ENCODE results near the gene PCED1B.
"Not testable (repeated sequence)": the region's sequence is repeated elsewhere in the genome, so short reads cannot be mapped to it uniquely, and the experiment has no call there.

PCED1B gene

DNA sequence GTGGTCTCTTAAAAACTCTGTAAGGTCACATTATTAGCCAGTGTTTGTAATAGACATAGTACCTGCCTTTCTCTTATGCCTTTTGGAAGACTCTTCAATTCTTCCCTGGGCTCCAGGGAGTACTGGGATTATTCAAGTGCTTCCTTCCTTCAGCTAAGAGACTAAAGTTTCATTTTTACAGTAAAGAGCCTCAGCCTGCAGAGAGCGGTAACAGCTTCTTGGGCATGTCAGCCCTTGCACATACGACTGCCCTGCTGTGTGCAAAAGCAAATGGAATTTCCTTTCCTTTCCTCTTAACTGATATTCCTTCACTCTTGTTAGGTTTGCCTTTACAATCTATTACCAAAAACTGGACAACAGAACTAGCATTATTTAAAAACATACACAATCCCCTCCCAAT lies 33.3 kb downstream of the PCED1B start:
- DNase-seq (ENCODE audit: extremely low spot score, insufficient read length, low read depth) (no peak), FAIRE-seq (no peak)

DNA sequence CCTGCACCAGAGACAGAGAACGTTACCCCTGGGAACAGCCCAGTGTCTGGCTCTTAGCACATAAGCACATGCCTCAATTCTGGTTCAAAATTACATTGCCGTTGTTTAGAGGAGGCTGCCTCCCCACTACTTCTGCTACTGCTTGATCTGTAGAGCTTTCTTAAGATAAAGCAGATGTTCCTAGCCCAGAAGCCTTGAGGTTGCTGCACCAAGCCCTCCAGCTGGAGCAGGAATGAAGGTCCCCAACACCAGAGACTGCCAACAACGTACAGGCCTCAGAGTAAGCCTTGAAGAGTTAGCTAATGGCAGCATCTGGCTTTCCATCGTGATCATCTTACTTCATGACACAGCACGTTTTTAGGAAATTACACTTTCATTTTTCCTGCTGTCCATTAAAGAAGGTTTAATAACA lies 35.1 kb downstream of the PCED1B start:
- DNase-seq (ENCODE audit: extremely low spot score, insufficient read length, low read depth) (no peak), FAIRE-seq (no peak)

DNA sequence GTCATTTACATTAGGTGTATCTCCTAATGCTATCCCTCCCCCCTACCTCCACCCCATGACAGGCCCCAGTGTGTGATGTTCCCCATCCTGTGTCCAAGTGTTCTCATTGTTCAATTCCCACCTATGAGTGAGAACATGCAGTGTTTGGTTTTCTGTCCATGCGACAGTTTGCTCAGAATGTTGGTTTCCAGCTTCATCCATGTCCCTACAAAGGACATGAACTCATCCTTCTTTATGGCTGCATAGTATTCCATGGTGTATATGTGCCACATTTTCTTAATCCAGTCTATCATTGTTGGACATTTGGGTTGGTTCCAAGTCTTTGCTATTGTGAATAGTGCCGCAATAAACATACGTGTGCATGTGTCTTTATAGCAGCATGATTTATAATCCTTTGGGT lies 37.9 kb downstream of the PCED1B start:
- not testable (repeated sequence) for DNase-seq (ENCODE audit: extremely low spot score, insufficient read length, low read depth); FAIRE-seq

DNA sequence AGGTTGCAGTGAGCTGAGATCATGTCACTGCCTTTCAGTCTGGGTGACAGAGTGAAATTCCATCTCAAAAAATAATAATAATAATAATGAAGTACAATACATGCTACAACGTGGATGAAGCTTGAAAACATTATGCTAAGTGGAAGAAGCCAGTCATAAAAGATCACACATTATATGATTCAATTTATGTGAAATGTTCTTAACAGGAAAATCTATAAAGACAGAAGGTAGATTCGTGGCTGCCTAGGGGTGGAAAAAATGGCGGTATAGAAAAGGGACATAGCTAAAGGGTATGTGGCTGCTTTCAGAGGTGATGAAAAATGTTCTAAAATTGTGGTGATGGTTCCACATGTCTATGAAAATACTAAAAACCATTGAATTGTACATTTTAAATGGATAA lies 41.3 kb downstream of the PCED1B start:
- DNase-seq (ENCODE audit: extremely low spot score, insufficient read length, low read depth) (no peak), FAIRE-seq (no peak)

DNA sequence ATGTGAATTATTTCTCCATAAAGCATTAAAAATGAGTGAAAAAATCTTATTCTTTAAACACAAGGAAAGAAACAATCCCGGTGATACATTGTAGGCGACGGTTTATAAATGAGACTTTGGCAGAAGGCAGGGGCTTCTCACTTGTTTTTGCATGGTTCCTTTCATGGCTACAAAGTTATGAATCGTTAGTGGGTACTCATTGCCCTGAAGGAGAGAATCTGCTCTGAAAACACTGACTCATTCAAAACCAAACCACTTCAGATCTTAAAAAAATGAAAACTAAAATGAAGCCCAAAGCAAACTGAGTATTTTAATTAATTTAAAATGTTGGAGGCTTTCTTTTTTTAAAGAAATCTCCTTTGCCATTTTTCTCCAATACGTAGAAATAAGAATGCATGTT lies 41.7 kb downstream of the PCED1B start:
- DNase-seq (ENCODE audit: extremely low spot score, insufficient read length, low read depth), result no peak
- FAIRE-seq, result no peak

DNA sequence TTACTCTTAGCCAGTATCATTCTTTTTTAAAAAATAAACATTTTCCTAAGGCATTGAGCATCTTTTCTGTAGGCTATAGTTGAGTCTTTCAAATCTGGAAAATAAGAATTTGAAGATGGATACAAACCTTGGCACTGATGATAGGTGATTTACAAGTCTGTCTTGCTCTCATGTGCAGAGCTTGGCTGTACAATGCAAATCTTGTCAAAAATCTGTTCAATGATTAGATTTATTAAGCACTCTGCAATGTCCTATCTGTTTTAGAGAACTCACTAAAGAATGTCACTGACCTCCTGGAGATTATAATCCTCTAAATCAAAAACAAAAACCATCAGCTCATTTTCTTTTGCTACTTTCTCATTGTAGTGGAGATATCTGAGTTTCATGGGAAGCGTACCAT lies 43.2 kb downstream of the PCED1B start:
- DNase-seq (ENCODE audit: extremely low spot score, insufficient read length, low read depth) (no peak), FAIRE-seq (no peak)

DNA sequence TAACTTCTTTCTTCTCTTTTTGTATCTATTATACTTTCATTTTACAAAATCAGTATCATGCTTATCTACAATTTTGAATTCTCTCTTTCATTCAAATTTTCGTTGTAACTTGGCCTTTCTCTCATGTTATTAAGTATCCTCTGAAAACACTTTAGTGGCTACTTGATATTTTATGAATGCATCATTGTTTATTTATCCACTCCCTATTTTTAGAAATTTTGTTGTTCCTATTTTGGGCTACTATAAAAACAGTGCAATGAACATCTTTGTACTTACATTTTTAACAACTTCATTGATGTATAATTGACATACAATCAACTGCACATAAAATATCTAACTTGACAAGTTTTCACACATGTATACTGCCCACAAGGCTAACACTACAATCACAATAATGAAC lies 44.3 kb downstream of the PCED1B start:
- no peak for FAIRE-seq
- no peak for DNase-seq (ENCODE audit: extremely low spot score, insufficient read length, low read depth)

DNA sequence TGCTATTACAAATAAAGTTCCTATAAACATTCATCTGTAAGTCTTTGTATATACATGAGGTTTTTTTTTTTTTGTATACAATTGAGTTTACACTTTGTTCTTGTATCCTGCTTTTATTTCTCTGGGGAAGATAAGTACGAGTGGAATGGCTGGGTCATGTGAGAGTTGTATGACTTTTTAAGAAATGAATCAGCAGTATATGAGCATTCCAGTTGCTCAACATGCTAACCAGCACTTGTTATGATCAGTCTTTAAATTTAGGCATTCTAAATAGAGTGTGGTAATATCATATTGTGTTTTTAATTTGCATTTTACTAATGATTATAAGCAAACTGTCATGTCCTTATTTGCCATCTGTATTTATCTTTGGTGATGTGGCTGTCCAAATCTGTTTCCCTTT lies 45.0 kb downstream of the PCED1B start:
- FAIRE-seq (no peak), DNase-seq (ENCODE audit: extremely low spot score, insufficient read length, low read depth) (no peak)

DNA sequence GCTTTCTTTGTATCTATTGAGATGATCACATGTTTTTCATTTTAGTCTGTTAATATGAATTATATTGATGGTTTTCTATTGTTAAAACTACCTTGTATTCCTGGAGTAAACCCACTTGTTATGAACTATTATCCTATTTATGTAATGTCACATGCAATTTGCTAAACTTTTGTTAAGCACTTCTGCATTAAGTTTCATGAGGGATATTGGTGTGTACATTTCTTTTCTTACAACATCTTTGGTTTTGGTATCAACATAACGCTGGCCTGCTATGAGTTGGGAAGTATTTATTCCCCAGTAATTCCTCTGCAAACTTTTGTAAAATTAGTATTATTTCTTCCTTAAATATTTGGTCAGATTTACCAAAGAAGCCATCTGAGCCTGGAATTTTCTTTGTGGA lies 46.8 kb downstream of the PCED1B start:
- DNase-seq (ENCODE audit: extremely low spot score, insufficient read length, low read depth) (no peak), FAIRE-seq (no peak)

DNA sequence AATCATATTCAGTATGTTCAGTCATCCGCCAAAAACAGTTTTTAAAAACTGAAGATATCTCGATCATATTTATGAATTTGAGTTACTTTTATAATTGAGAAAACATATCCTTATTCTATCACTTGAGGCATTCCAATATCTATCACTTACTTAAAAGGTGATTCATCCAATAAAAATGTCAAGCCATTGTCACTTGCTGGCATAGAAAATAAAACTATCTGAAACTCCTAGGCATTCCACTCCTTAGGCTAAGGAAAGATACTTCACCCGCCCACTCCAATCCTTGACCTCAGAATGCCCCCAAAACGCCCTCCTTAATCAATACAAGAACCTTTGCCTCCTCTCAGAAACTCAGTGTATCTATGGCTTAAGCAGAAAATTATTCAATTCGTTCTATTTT lies 51.6 kb downstream of the PCED1B start:
- FAIRE-seq (no peak), DNase-seq (ENCODE audit: extremely low spot score, insufficient read length, low read depth) (no peak)

DNA sequence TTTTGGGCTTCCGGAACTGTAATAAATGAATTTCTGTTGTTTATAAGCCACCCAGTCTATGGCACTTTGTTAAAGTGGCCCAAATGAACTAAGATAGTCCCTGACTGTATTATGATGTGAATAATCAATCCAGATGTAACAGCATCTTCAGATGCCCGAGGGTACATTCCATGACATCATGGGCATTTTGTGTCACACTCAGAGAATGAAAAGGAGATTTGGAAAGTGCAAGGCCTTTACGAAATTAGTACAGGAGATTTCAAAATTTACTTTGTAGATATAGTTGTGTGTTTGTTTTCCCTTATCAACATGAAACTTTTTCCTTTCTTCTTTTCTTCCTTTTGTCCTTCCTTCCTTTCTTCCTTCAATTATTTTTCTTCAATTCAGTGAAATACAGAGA lies 54.6 kb downstream of the PCED1B start:
- FAIRE-seq (no peak), DNase-seq (ENCODE audit: extremely low spot score, insufficient read length, low read depth) (no peak)

DNA sequence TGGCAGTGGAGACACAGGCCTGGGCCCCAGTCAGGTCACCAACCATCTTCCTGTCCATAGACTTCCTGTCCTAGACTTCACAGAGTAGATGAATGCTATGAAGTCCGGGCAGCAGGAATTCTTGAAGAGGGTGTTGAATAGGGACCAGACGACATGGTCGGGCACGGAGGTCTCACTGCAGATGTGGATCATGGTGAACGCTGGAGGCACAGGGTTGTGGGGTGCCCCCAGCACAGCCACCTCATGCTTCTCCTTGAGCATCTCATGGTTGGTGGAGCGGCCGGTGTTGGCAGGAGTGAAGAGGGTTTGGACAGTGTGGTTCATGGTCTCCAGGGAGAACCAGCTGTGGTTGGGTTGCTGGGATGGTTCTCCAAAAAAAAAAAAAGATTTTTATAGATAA lies 56.2 kb downstream of the PCED1B start:
- no peak for FAIRE-seq
- DNase-seq (ENCODE audit: extremely low spot score, insufficient read length, low read depth), result no peak

DNA sequence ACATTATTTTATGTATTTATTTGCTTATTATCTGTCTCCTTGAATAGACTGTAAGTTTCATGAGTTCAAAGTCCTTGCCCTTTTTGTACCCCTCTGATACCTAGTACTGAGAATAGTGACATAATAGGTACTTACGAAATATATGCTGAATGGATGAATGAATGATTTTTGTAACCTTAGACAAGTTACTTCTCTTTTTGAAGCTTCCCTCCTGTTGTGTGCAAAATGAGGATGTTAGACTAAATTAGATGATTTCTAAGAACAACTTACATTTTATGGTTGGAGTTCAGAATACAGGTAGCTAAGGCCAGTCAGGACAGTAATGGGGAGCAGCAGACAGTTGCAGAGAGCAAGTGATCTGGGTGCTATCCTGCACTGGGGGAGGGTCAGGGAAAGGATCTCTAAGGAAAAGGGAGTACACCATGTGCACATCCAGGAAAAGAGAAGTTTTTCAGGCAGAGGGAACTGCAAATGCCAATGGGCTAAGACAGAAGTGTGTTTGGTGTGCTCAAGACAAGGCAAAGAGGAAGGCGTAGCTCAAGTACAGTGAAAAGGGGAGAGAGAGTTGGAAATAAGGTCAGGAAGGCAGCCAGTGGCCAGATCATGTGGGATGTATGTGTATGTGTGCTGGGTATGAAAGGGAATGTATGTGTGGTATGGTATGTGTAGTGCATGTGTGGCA lies 59.7 kb downstream of the PCED1B start:
- FAIRE-seq, result no peak
- no peak for DNase-seq (ENCODE audit: extremely low spot score, insufficient read length, low read depth)

DNA sequence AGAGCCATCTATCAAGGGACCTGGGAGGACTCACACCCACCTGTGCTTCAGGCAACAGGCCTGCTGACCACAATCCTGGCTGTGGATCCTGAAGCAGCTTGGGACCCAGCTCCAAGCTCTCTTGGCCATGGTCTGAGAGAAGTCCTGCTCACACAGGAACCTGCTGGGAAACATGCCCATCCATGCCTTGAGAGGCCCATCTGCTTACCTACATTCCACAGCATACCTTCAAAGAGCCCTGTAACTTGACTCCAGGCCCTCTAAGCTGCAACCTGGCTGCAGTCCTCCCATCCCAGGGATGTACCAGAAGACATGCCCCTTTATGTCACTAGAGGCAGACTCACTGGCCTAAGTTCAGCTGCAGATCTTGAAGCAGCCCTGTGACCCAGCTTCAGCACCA lies 62.0 kb downstream of the PCED1B start:
- DNase-seq (ENCODE audit: extremely low spot score, insufficient read length, low read depth) (no peak), FAIRE-seq (no peak)

DNA sequence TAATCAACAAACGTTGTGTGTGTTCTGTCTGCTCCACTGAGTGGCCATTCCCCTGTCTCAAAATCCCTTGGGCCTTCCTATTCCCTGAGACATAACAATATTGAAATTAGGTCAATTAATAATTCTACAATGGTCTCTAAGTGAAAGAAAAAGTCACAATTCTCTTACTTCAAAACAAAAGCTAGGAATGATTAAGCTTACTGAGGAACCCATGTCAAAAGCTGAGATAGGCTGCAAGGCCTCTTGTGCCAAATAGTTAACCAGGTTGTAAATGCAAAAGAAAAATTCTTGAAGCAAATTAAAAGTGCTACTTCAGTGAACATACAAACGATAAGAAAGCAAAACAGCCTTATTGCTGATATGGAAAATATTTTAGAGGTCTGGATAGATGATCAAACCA lies 65.3 kb downstream of the PCED1B start:
- FAIRE-seq (no peak), DNase-seq (ENCODE audit: extremely low spot score, insufficient read length, low read depth) (no peak)

DNA sequence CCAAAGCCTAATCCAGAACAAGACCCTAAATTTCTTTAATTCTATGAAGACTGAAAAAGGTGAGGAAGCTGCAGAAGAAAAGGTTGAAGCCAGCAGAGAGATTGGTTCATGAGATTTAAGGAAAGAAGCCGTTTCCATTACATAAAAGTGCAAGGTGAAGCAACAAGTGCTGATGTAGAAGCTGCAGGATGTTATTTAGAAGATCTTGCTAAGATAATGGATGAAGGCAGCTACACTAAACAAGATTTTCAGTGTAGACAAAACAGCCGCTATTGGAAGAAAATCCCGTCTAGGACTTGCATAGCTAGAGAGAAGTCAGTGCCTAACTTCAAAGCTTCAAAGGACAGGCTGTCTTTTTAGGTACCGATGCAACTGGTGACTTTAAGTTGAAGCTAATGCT lies 65.8 kb downstream of the PCED1B start:
- FAIRE-seq, result no peak
- DNase-seq (ENCODE audit: extremely low spot score, insufficient read length, low read depth), result no peak

DNA sequence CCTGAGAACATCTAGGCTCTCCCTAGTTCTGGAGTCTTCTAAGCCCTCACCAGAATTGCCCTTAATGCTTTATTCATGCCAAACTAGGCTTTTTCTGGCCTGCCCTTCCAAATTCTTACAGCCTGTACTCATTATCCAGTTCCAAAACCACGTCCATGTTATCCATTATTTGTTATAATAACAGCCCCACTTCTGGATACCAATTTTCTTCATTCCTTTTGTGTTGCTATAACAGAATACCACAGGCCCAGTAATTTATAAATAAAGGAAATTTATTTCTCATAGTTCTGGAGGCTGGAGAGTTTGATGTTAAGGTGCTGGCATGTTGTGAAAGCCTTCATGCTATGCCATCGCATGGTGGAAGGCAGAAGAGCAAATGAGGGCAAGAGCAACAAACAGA lies 68.3 kb downstream of the PCED1B start:
- DNase-seq (ENCODE audit: extremely low spot score, insufficient read length, low read depth) (no peak), FAIRE-seq (no peak)

DNA sequence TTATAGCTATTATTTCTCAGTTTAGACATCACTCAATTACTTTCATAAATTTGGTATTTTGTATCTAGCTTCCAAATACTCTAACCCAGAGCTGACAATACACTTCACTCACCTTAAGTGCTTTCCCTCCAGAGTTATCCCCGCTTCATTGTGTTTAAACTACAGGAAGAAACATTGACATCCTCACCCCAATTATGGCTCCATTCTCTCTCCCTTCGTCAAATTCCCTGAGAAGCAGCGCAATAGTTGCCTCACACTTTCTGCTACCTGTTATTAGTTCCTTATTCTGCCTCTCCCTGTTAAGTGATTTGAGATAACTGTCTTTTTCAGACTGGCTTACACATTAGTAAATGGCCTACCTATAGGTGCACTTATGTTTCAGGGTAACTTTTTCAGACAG lies 69.7 kb downstream of the PCED1B start:
- FAIRE-seq (no peak), DNase-seq (ENCODE audit: extremely low spot score, insufficient read length, low read depth) (no peak)

DNA sequence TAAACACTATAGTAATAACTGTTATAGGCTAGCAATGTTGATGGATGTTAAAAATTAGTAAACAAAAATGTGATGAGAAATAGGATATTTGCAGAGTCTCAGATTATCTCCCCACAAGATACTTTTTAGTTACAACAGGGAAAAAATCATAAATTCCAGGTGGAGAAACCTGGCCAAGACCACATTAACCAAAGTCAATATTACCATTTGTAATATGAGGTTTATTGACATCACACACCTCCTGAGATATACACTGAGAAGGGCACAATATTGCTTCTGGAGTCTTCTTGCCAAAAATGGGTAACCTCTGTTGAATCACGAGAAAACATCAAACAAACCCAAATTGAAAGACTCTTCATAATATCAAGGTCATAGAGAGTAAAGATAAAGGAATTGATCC lies 72.7 kb downstream of the PCED1B start:
- FAIRE-seq (no peak), DNase-seq (ENCODE audit: extremely low spot score, insufficient read length, low read depth) (no peak)

DNA sequence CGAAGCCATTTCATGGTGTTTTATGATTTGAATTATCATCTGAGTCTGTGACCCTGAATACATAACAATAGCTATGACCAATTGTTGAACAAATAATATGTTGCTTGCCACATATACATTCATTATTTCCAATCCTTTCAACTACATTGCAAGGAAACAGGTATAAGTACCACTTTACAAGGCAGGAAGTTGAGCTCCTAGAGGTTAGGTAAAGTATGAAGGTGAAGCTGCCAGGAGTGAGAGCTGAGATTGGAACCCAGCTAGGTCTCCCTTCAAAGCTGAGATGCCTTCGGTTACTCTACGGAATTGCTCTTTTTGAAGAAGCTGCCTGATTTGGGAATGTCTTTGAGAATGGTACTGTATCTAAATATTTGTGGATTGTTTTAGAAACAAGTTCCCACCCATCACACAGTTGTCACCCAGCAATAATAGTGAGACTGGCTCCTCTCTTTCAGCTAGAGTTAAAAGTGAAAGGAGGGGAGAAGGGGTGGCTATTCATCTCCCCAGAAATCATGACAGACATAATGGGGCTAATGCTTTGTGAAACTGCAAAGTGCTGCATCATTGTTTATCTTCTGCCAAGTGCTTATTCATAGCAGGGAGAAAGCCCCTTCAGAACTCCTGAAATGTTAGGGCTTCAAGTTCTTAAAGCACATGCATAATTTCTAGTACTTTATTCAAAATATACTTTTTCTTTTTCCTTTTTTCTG lies 76.2 kb downstream of the PCED1B start:
- DNase-seq (ENCODE audit: extremely low spot score, insufficient read length, low read depth), result no peak
- no peak for FAIRE-seq

DNA sequence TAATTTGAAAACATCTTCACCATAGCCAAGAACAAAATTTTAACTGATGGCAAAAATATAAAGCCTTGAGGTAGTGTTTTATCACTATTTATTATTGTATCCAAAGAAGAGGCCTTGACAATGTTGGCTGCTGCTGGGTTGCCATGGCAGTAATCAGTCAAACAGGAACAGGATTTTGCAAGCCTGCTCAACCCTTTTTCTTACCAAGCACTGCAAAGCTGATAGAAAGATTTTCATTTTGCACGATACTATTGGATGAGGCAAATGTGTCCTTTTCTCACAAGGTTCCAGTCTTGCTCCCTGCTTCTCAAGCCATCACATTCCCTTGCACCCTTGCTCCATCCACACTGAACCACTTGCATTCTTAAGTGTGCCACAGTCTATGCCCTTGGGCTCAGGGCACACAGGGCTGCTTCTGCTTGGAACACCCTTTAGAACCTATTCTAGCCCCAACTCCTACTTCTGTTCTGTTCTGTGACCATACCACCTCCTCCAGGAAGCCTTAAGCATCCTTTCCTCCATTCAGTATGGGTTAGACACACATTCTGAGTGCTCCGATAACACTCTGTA lies 76.8 kb downstream of the PCED1B start:
- FAIRE-seq, result no peak
- DNase-seq (ENCODE audit: extremely low spot score, insufficient read length, low read depth), result no peak

DNA sequence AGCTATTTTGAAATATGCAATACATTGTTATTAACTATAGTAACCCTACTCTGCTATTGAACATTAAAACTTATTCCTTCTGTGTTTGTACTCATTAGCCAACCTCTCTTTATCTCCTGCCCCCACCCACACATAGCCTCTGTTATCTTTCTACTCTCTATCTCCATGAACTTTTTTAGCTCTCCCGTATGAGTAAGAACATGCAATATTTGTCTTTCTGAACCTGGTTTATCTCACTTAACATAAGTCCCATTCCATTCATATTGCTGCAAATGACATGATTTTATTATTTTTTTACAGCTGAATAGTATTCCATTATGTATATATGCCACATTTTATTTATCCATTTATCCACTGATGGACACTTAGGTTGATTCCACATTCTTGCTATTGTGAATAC lies 79.4 kb downstream of the PCED1B start:
- FAIRE-seq (no peak), DNase-seq (ENCODE audit: extremely low spot score, insufficient read length, low read depth) (no peak)

Data from GM18507 (cell line).